CD4-positive, alpha-beta T cell treated with Interleukin-4 for 4 hours (primary cell): ENCODE data around the gene HIC2.
"Not testable (repeated sequence)": the region's sequence is repeated elsewhere in the genome, so short reads cannot be mapped to it uniquely, and the experiment has no call there.

ENCODE experiments used
- DNase-seq: peaks from one replicate; pipeline ENCODE4 v3.0.0-alpha.2; 2020

Gene HIC2

GRCh38 chr22:21435998-21436810 lies 19.0 kb downstream of the HIC2 start:
- DNase-seq, result not testable (repeated sequence)

GRCh38 chr22:21438013-21438412 lies 20.8 kb downstream of the HIC2 start:
- not testable (repeated sequence) for DNase-seq

GRCh38 chr22:21440018-21440636 lies 23.0 kb downstream of the HIC2 start:
- DNase-seq, result not testable (repeated sequence)

GRCh38 chr22:21440676-21441075 lies 23.5 kb downstream of the HIC2 start:
- DNase-seq, result not testable (repeated sequence)

- not testable (repeated sequence) for DNase-seq
Measured at GRCh38 chr22:21441170-21441569, 24.0 kb downstream of the HIC2 start.

GRCh38 chr22:21442123-21442522 lies 25.0 kb downstream of the HIC2 start:
- not testable (repeated sequence) for DNase-seq

GRCh38 chr22:21442646-21443045 lies 25.5 kb downstream of the HIC2 start:
- not testable (repeated sequence) for DNase-seq

GRCh38 chr22:21443057-21443734 lies 26.0 kb downstream of the HIC2 start:
- no peak for DNase-seq

- no peak for DNase-seq
Measured at GRCh38 chr22:21443735-21444421, 26.7 kb downstream of the HIC2 start.

- DNase-seq, result no peak
Measured at GRCh38 chr22:21444701-21445436, 27.7 kb downstream of the HIC2 start.

GRCh38 chr22:21445437-21446127 lies 28.4 kb downstream of the HIC2 start:
- no peak for DNase-seq

GRCh38 chr22:21446128-21446826 lies 29.1 kb downstream of the HIC2 start:
- no peak for DNase-seq

GRCh38 chr22:21446827-21447690 lies 29.9 kb downstream of the HIC2 start:
- DNase-seq, result no peak

GRCh38 chr22:21447694-21448402 lies 30.7 kb downstream of the HIC2 start:
- DNase-seq, result no peak

GRCh38 chr22:21448627-21449416 lies 31.7 kb downstream of the HIC2 start:
- DNase-seq, result no peak

GRCh38 chr22:21449531-21450319 lies 32.6 kb downstream of the HIC2 start:
- no peak for DNase-seq

GRCh38 chr22:21450320-21450831 lies 33.2 kb downstream of the HIC2 start:
- DNase-seq, result no peak
